ENCODE results near the gene ATG10.
"Not testable (repeated sequence)": the region's sequence is repeated elsewhere in the genome, so short reads cannot be mapped to it uniquely, and the experiment has no call there.

The ATG10 gene

DNA sequence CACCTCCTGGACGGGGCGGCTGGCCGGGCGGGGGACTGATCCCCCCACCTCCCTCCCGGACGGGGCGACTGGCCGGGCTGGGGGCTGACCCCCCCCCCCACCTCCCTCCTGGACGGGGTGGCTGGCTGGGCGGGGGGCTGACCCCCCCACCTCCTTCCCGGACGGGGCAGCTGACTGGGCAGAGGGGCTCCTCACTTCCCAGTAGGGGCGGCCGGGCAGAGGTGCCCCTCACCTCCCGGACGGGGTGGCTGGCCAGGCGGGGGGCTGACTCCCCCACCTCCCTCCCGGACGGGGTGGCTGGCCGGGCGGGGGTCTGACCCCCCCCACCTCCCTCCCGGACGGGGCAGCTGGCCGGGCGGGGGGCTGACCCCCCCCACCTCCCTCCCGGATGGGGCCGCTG, 11.3 kb downstream of the ATG10 start:
- not testable (repeated sequence) for DNase-seq

DNA sequence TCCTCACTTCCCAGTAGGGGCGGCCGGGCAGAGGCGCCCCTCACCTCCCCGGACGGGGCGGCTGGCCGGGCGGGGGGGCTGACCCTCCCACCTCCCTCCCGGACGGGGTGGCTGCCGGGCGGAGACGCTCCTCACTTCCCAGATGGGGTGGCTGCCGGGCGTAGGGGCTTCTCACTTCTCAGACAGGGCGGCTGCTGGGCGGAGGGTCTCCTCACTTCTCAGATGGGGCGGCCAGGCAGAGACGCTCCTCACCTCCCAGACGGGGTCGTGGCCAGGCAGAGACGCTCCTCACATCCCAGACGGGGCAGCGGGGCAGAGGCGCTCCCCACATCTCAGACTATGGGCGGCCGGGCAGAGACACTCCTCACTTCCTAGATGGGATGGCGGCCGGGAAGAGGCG, 11.7 kb downstream of the ATG10 start:
- DNase-seq, result not testable (repeated sequence)

GRCh38 chr5:81986126-81986525, 14.3 kb downstream of the ATG10 start:
- no peak for DNase-seq

- DNase-seq, result no peak
These were observed 17.4 kb downstream of the ATG10 start for GRCh38 chr5:81989204-81989603.

GRCh38 chr5:81994679-81995078, 22.9 kb downstream of the ATG10 start:
- no peak for DNase-seq

DNA sequence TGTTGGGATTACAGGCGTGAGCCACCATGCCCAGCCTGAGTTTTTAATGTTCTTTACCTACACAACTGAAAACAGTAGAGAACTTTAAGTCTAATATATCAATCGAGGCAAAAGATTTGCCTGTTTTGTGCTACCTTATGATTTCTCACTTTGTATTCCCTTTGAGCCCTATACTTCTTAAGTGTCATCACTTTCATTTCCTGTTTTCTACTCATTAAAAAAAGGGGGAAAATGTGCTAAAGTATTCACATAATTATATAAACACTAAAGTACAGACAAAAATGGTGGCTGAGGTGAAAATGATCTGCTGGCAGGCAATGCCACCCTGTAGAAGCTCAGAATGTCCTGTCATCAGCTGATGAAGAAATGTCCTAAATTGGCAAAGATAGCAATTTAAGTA, 23.6 kb downstream of the ATG10 start:
- no peak for DNase-seq

DNA sequence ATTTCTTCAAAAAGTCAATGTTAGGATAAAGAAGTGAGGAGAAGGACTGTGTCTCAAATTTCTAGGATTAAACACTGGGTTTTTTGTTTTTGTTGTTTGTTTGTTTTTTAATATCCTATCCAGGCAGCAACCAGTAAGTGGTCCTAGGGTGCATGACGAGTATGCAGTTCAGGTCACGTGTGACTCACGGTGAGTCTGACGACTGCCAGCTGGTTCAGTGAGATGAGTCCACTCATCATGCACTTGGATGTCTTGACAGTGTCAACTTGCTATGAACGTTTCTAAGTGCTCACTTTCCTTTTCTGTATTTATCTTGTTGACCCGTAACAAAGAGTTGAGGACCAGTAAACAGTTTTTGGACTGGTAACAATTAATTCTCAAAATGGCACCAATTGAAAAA, 32.7 kb downstream of the ATG10 start:
- DNase-seq, result no peak

DNA sequence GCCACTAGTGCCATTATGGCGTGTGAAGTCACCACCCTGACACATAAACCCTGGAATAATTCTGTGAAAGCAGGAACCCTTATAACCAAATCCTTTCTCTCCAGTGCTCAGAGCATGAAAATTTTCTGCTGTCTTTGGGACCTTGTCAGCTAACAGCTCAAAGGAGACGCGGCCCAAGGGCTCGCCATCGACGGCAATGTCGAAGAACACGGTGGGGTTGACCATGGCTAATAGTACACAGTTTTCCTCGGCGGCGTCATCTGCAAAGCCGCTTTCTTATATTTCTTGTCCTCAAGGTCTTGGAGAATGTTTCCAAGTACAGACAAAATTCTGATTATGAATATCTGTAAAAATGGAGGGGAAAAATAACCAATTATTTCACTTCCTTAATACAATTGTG, 38.0 kb downstream of the ATG10 start:
- DNase-seq, result not testable (repeated sequence)

DNA sequence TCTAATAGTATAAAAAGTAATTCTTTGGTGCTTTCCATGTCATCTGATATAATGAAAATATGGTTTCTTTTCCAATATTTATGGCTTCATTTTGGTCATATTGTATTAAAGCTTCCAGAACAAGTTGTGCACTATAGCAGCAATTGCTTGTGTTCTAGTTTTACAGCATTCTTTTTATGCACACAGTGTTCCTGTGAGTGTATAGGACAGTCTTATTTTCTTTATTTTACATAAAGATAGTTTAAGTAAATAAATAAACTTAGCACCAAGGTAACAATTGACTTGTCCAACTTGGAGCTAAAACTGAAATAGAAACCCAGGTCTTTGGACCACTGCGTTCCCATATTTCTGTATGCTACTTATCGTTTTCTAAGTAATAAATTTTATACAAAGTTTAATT, 38.9 kb downstream of the ATG10 start:
- no peak for DNase-seq

- no peak for DNase-seq
These were observed 39.9 kb downstream of the ATG10 start for GRCh38 chr5:82011761-82012160.

DNA sequence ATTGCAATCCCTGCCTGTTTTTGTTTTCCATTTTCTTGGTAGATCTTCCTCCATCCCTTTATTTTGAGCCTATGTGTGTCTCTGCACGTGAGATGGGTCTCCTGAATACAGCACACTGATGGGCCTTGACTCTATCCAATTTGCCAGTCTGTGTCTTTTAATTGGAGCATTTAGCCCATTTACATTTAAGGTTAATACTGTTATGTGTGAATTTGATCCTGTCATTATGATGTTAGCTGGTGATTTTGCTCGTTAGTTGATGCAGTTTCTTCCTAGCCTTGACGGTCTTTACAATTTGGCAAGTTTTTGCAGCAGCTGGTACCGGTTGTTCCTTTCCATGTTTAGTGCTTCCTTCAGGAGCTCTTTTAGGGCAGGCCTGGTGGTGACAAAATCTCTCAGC, 42.8 kb downstream of the ATG10 start:
- DNase-seq, result not testable (repeated sequence)

- DNase-seq, result no peak
These were observed 46.6 kb downstream of the ATG10 start for GRCh38 chr5:82018462-82018861.

GRCh38 chr5:82019342-82020138, 47.7 kb downstream of the ATG10 start:
- no peak for DNase-seq

GRCh38 chr5:82022499-82022898, 50.7 kb downstream of the ATG10 start:
- no peak for DNase-seq

GRCh38 chr5:82023644-82024043, 51.8 kb downstream of the ATG10 start:
- DNase-seq, result no peak

GRCh38 chr5:82031220-82032119, 59.6 kb downstream of the ATG10 start:
- no peak for DNase-seq

DNA sequence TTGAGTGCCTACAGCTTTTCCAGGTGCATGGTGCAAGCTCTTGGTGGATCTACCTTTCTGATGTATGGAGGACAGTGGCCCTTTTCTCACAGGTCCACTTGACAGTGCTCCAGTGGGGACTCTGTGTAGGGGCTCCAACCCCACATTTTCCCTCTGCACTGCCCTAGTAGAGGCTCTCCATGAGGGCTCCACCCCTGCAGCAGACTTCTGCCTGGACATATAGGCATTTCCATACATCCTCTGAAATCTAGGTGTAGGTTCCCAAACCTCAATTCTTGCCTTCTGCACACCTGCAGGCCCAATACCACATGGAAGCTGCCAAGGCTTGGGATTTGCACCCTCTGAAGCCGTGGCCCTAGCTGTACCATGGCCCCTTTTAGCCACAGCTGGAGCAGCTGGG, 71.1 kb downstream of the ATG10 start:
- not testable (repeated sequence) for DNase-seq

DNA sequence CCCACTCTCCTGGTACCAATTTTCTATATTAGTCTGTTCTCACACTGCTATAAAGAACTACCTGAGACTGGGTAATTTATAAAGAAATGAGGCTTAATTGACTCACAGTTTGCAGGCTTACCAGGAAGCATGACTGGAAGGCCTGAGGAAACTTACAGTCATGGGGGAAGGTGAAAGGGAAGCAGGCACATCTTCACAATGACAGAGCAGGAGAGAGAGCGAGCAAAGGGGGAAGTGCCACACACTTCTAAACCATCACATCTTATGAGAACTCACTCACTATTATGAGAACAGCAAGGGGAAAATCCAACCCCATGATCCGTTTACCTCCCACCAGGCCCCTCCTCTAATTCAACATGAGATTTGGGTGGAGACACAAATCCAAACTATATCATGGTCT, 72.2 kb downstream of the ATG10 start:
- no peak for DNase-seq

DNA sequence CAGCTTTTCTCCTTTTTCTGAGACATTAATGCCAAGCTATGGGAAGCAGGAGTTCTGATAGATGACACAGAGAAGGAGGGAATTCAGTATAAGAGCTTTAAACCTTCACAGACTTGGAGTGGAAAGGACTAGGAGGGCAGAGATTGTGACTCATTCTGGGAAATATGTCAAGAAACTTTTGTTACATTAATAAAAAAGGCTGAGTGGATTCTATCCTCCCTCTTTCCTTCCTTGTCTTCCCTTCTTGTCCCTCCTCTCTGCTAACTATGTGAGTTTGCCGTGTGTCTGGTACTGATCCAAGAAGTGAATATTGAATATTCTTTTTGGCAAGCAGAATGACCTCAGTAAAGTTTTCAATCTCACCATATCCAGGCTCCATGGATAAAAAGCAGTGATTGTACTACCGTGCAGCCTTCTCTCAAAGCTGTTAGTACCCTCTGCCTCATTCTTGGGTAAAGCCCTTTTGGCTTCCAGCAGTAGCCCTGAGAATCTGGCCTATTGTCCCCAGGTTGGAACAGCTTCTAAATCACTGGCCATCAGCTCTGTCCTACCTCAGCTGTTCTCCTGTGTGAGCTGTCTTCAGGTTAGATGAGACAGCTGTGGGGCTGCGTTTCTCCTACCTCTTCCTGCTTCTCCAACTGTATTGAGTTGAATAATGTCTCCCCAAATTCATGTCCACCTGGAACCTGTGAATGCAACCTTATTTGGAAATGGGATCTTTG, 73.9 kb downstream of the ATG10 start:
- no peak for DNase-seq

DNA sequence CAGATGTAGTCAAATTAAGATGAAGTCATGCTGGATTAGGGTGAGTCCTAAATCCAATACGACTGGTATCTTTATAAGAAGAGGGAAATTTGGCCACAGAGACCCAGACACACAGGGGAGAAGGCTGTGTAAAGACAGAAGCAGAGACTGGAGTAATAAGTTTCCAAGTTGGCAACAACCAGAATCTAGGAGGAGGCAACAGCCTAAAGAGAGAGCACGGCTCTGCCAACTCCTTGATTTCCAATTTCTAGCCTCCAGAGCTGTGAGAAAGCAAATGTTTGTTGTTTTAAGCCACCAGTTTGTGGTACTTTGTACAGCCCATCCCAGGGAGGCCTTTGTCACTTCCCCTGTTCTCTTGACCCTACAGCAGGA, 74.4 kb downstream of the ATG10 start:
- DNase-seq, result no peak

GRCh38 chr5:82050955-82051354, 79.1 kb downstream of the ATG10 start:
- DNase-seq, result no peak

GRCh38 chr5:82054004-82054710, 82.3 kb downstream of the ATG10 start:
- DNase-seq, result no peak

DNA sequence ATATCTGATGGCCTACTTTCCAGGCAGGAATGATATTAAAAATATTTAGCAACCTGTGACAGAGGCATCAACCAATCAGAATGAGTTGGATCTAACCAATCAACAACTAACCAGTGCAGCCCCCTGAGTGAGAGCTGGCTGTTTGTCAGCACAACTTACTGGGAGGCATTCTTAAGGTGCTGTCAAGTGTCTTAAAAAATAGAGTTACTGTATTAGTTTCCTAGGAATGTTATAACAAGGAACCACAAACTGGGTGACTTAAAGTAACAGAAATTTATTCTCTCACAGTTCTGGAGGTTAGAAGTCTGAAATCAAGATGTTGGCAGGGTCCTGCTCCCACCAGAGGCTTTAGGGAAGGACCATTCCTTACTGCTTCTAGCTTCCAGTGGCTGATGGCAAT, 85.2 kb downstream of the ATG10 start:
- no peak for DNase-seq
